ENCODE measurements around the gene NOX5.

The NOX5 gene

DNA sequence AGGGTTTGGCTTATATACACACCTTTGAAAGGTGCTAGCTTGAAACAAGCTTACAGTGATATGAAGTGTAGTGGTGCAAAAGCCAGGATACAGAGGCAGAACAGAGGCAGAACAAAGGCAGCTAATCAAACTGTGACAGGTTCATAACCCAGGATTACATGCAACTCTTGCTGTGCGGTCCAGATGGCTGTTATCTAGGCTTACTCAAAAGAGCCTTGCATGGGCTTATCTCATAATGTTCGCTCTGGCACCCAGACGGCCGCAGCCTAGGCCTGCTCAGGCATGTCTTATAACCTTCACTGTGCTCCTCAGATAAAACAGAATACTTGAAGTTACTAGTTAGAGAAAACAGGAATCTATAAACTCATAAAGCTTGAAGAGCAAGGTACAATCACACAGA lies 22.8 kb upstream of the NOX5 start:
- DNase-seq = peak; percentile 98

DNA sequence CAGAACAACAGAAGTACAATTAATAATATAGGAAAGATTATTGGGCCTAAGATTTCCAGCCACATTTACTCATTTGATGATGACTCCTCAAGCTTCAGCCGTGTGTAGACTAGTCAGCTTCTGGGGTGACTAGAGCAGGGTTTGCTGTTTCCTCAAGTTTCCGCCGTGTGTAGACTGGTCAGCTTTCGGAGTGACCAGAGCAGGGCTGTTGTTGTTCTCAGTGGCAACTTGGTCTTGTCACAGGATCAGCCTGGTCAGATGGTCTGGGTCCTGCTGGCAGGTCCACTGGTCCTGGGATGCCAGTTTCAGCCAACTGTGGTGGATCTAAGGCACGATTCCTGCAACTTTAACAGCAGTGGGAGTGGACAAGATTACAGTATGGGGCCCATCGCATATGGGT lies 21.8 kb upstream of the NOX5 start:
- DNase-seq = no peak

DNA sequence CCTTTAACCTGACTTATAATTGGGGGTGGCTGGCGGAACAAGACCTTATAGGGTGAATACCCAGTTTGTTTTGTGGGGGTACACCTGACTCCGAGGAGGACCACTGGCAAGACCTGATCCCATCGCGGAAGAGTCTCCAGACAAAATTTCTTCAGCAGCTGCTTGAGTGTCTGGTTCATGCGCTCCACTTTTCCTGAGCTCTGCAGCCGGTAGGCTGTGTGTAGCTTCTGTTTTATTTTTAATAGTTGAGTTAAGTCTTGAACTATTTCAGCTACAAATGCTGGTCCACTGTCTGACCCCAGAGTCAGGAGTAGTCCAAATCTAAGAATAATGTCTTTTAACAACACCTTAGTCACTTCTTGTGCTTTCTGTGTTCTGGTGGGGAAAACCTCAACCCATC lies 21.2 kb upstream of the NOX5 start:
- no peak for DNase-seq

DNA sequence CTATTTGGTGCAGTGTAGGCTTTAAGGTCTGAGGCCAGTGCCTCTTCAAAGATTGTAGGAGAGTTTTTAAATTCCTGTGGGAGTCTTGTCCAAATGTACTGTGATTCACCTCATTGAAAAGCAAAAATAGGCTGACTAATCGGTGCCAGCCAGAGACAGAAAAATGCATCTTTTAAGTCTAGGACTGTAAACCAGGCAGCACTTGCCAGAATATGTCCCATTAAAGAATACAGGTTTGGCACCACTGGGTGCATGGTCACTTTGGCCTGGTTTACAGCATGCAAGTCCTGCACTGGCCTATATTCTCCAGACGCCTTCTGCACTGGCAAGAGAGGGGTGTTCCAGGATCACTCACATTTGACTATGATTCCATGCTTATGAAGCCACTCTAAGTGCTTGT lies 20.3 kb upstream of the NOX5 start:
- no peak for DNase-seq

DNA sequence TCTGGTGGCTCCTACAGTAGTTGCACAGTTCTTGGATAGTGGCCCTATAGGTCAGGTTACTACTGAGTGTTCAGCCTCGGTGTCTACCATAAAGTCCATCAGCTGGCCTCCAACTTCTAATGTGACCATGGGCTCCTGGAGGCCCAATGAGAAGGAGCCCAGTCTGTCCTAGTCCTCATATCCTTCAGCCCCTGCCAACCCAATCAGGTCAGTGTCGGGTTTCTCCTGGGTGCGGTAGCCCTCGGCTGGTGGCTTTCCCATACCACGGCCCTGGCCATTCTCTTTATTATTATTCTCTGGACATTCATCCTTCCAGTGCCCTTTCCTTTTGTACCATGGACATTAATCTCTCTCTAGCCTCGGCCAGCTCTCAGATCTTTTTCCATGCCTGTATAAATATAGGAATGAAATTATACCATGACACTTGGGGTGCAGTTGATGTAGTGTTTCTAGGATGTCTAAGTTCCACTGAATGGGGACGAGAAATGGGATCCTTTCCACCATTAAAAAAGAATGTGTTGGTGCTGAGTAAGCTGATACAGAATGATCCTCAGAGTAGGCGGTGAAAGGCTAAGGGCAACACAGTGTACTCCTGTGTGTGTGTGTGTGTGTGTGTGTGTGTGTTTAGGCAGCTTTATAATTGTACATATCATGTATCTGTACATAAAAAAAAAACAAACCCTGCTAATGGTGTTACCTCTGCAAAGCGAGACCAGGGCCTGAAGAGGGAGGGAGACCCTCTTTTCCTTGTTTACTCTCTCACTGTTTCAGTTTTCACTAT lies 19.3 kb upstream of the NOX5 start:
- peak; percentile 60 for DNase-seq

DNA sequence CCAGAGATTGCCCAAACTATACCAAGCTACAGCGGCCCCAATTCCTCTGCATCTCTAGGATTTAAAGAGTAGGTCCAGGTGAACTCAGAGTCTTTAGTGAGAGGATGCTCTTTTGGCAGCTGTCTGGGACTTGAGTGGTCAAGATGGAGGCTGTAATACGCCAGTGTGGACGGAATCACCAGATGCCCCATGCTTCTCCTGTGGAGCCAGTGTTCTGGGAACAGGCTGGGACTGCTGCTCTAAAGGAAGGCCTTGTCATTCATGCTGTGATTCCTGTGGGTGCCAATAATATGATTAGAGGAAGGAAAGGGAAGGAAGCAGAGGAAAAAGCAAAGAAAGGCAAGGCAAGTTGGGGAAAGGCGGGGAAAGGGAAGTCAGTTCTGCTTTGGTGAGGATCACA lies 17.4 kb upstream of the NOX5 start:
- no peak for DNase-seq

DNA sequence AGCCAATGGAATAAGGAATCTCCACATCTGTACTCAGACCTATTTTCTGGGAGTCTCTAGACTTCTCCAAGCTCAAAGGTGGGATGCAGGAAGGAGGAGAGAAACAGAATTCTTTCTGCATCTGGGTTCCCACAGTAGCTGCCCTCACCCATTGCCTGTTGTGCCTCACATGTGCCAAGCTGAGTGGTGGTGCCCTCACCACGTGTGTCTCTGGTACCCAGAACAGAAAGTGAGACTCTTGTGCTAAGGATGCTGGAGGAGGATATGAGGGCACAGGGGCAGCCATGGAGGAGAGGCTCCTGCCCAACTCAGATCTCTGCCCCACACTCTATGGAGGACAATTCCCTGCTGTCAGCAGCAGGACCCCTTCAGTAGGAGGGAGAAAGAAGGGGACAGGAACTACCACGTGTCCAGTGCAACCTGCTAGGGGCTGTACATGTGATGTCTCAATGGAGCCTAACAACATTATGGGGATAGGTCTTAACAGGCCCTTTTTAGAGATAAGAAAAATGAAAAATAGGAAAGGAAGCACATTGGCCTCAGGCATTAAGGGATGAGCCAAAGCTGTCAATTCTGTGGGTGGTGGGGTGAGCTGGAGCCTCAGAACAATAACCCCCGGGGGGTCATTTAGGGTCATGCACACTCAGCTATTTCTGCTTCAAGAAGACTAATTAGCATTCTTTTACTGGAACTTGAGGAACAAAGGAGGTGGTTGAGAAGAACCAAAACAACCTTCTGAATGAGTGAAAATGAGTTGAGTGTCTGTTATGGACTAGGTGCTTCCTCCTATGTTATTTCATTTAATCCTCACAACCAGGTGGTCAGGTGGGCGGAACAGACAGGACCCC lies 16.3 kb upstream of the NOX5 start:
- no peak for DNase-seq

DNA sequence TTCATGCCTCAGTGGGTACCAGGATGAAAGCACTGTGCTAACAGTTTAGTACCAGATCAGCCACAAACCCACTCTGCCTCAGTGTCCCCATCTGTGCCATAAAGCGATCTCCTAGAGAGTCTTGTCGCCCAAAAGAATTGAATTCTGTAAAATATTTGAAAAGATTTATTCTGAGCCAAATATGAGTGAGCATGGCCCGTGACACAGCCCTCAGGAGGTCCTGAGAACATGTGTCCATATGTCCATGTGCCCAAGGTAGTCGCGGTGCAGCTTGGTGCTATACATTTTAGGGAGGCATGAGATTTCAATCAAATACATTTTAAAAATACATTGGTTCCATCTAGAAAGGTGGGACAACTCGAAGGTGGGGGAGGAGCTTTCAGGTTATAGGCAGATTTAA lies 15.4 kb upstream of the NOX5 start:
- no peak for DNase-seq

DNA sequence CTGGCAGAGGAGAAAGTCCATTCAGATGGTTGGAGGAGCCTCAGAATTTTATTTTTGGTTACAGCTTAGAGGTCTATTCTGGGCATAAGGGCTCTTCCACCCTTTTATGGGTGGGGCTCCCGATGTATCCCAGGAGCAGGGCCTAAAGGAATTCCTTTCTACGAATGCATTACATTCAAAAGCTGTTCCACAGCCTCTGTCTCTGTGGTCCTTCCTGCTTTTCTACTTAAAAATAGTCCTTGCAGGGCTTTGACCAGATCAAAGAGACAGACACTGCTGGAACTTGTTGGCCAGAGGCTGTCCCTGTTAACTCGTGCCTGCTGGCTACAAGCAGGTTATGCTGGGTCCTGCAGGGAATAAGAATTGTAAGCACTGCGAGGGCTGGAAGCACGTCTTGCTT lies 14.4 kb upstream of the NOX5 start:
- DNase-seq = no peak

DNA sequence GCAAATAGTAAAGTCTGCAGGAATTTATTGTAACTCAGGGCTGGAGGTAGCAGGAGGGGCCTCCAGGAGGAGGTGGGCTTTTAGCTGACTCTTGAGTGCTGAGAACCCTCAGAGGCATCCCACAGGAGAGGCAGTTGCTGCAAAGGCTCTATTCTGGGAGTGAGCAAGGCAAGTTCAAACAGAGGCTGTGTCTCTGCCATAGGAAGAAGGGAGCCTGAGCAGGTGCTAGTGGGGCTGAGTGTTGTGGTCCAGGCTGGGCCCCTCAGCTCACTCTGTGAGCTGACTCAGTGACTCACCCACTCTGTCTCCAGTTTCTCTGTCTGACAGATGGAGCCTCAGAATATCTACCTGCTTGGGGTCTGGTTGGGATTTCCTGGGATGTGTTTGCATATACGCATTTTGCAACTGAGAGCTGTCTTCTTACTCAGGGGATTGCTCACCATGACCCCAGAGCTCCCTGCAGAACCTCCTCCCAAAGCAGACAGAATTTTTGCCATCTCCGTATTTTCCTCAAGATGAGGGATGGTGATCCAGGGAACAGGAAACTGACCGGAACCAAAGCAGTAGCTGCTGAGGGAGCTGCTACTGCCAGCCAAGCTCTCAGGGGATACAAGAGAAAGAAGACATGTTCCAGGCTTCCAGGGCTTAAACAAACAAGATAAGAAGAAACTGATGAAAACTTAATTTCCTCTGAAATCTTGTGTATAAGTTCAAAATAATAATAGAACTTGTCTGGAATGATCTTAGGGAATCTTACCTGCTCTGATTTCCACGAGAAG lies 13.6 kb upstream of the NOX5 start:
- DNase-seq = no peak

DNA sequence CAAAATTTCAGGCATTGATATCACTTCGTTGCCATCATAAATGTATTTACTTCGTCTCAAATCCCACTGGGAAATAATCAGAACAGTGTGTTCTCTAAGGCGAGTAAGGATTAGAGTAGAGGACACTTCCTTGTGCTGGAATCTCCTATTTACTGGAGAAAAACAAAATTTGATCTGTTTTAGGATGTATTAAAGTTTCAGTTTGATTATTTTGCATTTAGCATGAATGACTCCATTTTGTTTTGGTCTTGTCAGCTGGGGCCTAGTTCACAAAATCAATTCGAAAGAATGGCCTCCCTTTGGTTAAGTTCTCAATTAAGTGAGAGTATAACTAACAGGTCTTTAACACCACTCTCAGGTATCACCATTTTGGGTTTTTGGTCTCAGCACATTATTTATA lies 11.7 kb upstream of the NOX5 start:
- DNase-seq = no peak

DNA sequence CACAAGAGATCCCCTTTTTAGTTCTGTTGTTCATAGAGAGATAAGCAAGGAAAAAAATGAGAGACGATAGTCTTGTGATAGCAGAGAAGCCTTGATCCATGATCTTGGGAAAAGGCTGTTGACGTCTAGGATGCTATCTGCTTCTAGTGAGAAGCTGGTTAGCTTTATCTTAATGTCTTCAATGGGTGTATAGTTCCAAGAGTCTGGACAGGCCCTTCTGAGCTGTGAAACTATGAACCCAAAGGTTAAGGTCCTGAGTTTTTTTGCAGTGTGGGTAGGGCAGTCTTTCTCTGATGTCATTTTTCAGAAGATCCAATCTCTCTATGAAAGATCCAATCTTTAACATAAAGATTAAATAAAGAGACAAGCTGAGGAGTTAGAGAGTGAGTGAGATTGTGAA lies 10.5 kb upstream of the NOX5 start:
- no peak for DNase-seq

DNA sequence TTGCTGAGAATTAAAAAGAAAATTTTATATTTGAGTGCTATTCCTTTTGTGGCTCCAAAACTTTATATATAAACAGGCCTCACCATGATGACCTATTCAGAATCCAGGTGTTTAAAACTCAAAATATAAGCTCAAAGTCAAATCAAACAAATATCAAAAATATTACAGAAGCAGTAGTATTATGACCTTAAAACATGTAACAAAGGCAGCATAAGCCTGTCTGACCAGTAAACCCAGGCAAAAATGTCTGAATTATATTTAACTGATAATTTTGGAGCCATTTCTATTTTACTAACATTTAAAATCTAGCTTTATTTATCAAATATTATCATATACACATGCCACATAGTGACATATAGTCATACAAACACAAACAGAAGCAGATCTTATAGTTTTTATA lies 6.4 kb upstream of the NOX5 start:
- DNase-seq = no peak

DNA sequence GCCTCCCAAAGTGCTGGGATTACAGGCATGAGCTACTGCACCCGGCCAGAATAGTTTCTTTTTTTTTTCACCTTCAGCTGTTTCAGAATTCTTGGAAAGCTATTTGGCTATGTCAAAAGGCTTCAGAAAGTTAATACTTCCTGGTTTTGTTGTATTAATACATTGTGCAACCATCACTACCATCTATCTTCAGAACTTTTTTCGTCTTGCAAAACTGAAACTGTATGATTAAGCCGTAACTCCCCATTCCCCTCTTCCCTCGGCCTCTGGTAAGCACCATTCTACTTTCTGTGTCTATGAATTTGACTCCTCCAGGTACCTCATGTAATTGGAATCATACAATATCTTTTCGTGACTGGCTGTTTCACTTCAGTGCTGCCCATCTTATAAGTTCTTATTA lies 5.2 kb upstream of the NOX5 start:
- no peak for DNase-seq

DNA sequence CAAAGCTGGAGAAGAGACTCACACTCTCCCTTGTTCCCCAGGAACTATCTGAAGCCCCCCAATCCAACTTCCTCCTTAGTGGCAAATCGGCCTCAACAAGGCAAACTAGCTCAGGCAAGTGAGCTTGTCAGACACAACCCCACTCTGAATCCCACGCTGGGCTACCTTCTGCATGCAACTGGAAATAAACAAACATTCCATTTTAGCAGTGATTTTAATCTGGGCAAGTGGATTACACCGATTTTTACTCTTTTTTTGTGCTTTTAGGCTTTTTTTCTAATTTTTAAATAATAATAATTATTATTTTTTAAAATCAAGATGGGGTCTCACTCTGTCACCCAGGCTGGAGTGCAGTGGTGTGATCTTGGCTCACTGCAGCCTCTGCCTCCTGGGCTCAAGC lies 2.9 kb upstream of the NOX5 start:
- DNase-seq = no peak

DNA sequence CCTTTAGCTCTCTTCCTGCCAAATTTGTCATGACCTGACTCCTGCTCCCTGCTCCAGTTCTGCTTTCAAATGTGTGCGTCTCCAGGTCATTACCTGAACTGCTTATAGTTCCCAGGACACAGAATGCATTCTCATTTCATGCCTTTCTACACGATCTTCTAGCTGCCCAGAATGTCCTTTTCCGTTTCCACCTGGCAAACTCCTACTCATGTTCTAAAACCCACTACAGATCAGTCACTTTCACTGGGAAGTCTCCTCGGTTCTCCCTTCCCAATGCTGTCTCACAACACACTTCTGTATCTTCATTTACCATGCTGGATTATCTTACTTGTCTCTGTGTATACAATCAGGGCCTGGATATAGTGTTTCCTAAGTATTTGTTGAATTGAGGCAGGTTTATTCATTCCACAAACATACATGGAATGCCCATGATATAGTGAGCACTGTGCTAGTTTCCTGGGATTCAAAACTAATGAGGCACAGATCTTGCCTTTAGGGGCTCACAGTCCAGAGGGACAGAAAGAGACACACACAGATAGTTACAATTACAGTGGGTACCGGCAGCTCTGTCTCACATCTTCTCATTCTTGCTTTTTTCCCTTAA lies 1.6 kb upstream of the NOX5 start:
- DNase-seq = no peak

DNA sequence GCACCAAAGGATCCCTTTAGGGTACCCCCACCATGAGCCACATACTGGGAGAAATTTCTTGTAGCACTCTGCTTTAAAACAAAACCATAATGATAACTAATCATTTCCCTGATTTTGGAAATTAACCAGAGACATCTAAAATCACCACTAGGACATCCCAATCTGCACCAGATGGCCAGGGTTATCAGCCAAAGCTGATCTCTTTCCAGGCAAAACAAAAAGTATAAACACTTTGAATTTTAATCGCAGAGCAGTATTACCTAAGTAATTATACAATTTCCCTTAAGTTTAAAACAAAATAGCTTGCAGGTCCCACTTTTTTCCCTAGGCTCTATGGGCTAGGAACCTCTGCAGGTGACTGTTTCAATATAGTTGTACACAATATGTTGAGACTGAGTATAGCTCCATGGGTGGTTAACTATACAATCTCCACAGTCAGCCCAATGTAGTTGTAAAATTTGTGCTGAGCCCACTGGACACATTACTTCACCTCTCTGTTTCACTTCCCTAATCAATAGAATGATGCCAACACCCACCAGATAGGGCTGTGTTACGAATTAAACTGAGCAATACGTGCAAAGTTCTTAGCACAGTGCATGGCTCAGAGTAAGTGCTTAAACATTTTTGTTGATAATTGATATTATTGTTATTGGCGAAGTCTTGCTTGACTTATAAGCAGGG lies 629 bp upstream of the NOX5 start:
- peak; percentile 25 for DNase-seq

DNA sequence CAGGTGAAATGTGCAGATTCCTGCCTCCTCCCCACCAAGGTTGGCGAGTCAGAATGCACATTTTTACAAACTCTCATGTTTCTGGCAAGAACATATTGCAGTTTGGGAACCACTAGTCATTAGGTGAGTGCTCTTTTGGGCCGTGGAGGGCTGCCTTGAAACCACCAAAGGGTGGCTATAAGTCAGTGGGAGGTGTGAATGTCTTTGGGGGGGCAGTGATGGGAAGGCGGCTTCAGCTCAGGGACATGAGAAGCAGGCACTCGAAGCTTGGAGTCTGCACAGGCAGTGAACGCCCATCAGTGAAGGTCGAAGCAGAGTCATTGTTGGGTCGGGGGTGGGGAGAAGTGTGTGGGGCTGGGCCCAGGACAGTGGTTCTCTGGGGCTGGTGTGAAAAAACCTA lies 1.1 kb downstream of the NOX5 start:
- DNase-seq = no peak

DNA sequence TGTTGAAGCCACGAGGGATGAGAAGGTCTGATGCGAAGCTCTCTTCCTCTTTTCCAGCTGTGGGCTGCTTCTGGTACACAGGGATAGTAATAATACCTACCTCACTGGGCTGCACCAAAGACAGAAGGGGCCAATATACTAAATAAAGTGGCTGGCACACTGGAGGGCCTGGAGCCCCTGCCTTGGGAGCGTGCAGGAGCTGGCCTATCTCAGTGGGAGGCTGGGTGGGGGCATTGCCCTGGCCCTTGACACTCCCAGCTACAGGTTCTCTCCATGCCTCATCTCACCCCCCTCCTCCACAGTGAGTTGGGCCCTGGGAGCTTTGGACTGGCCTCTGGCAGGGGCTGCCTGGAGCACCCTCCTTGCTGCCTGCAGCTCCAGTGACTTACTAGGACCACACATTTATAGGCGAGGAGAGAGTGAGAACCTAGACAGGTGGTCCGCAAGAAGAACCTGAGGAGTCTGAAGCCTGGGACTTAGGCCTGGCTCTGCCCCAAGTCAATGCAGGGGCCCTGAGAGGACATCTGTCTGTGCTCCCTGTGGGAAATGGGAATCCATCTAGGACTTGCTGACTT lies 1.6 kb downstream of the NOX5 start:
- no peak for DNase-seq

DNA sequence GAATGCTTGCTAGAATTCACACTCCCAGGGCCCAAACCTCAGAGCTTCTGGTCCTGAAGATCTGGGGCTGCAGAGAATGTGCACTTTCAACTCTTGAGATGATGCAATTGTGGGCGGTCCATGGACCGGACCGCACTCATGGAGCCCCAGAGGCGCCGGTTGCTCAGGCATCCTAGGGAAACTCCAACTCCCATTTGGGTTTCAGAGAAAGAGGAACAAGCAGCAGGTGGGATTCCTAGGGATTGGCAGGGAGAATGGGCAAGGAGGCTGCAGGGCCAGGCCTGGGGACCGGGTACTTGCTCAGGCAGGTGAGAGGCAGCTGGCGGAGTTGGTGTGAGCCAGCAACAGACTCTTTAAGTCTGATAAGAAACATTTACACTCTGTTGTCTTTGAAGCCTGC lies 3.5 kb downstream of the NOX5 start:
- no peak for DNase-seq

DNA sequence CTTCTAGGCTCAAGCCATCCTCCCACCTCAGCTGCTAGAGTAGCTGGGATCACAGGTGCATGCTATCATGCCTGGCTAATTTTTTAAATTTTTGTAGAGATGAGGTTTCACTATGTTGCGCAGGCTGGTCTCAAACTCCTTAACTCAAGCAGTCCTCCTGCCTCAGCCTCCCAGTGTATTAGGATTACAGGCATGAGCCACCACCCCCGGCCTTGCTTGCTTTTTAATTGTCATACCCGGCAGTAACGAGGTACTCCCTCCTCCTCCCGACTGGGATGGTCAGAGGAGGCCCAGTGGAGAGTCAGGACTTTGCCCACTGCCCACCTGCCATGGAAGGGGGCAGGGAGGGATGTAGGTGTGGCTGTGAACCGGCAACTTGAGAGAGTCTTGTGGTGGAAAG lies 4.5 kb downstream of the NOX5 start:
- no peak for DNase-seq

DNA sequence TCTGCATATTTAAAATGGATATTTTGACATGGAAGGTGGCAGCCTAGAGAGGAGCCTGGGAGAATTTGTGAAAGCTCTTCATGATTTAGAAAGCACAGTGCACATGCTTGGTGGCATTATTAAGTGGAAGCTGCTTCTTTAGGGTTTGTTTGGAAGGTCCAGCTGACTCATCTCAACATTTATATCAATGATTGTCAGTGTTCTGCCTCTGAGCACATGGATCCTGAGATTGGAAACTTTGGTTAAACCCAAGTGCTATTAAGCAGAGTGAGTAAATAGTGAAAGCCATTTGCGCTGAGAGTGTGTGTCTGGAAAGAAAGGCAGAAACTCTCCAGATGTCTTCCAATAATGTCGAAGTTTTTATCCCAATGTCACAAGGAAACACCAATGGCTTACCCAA lies 7.4 kb downstream of the NOX5 start:
- DNase-seq = no peak
